SK-N-SH treated with all-trans-retinoic acid at 6 μM for 48 hours (cell line): ENCODE data around the gene IL17RA.

ENCODE experiments used
- ATAC-seq: fragments of 200-7000 bp; cut with Tn5 transposase; 3 replicates; pipeline ENCODE4 v1.9.1; 2020; ENCODE audit warnings: mild to moderate bottlenecking, moderate library complexity
- ARNTL ChIP-seq: fragments of 450-650 bp; formaldehyde crosslinking; IDR thresholded peaks from 2 replicates; pipeline ENCODE4 v1.5.0; 2020; ENCODE audit warnings: low read depth, mild to moderate bottlenecking, moderate library complexity, borderline replicate concordance
- BACH2 ChIP-seq: fragments of 250-450 bp; sonication (Bioruptor Pico); IDR thresholded peaks from 2 replicates; pipeline ENCODE4 v1.9.0; 2021; ENCODE audit warnings: mild to moderate bottlenecking, borderline replicate concordance
- CSDC2 ChIP-seq: fragments of 250-450 bp; sonication (Bioruptor Pico); IDR thresholded peaks from 2 replicates; pipeline ENCODE4 v1.5.0; 2020; ENCODE audit warnings: mild to moderate bottlenecking, moderate library complexity
- GLIS3 ChIP-seq: fragments of 250-450 bp; sonication (Bioruptor Pico); IDR thresholded peaks from 2 replicates; pipeline ENCODE4 v1.5.0; 2020; ENCODE audit warnings: mild to moderate bottlenecking, moderate library complexity
- ISL1 ChIP-seq: fragments of 250-450 bp; sonication (Bioruptor Pico); IDR thresholded peaks from 2 replicates; pipeline ENCODE4 v2.1.2; 2022; ENCODE audit warnings: mild to moderate bottlenecking, moderate library complexity
- PPARA ChIP-seq: fragments of 250-450 bp; sonication (Bioruptor Pico); IDR thresholded peaks from 2 replicates; pipeline ENCODE4 v1.5.0; 2020; ENCODE audit warnings: mild to moderate bottlenecking, borderline replicate concordance
- SNAI2 ChIP-seq: fragments of 250-450 bp; sonication (Bioruptor Pico); IDR thresholded peaks from 2 replicates; pipeline ENCODE4 v1.5.0; 2020; ENCODE audit warnings: mild to moderate bottlenecking, moderate library complexity
- TCF4 ChIP-seq: fragments of 250-450 bp; sonication (Bioruptor Pico); IDR thresholded peaks from 2 replicates; pipeline ENCODE4 v1.8.0; 2021; ENCODE audit warnings: mild to moderate bottlenecking, moderate library complexity, borderline replicate concordance
- TOX ChIP-seq: fragments of 250-450 bp; sonication (Bioruptor Pico); IDR thresholded peaks from 2 replicates; pipeline ENCODE4 v1.8.0; 2021; ENCODE audit warnings: mild to moderate bottlenecking, moderate library complexity, borderline replicate concordance
- ZC3H10 ChIP-seq: fragments of 250-450 bp; sonication (Bioruptor Pico); IDR thresholded peaks from 2 replicates; pipeline ENCODE4 v1.5.1; 2021; ENCODE audit warnings: mild to moderate bottlenecking, moderate library complexity
- ZFP3 ChIP-seq: fragments of 250-450 bp; sonication (Bioruptor Pico); IDR thresholded peaks from 2 replicates; pipeline ENCODE4 v1.5.0; 2020; ENCODE audit warnings: mild to moderate bottlenecking, moderate library complexity
- ZFP30 ChIP-seq: fragments of 450-650 bp; formaldehyde crosslinking; IDR thresholded peaks from 2 replicates; pipeline ENCODE4 v1.5.0; 2022; ENCODE audit warnings: mild to moderate bottlenecking, moderate library complexity
- ZNF565 ChIP-seq: fragments of 450-650 bp; formaldehyde crosslinking; conservative IDR thresholded peaks from 2 replicates; pipeline ENCODE4 v1.5.0; 2020; ENCODE audit warnings: low read depth, mild to moderate bottlenecking, moderate library complexity
- ZNF70 ChIP-seq: fragments of 450-650 bp; formaldehyde crosslinking; IDR thresholded peaks from 2 replicates; pipeline ENCODE4 v1.5.0; 2020; ENCODE audit warnings: mild to moderate bottlenecking, moderate library complexity
- TF ChIP-seq, protein P1 (sequence below): fragments of 250-450 bp; sonication (Bioruptor Pico); IDR thresholded peaks from 2 replicates; pipeline ENCODE4 v1.5.1; 2020; ENCODE audit warnings: low read depth, mild to moderate bottlenecking, moderate library complexity
- TF ChIP-seq, protein P2 (sequence below): fragments of 250-450 bp; sonication (Bioruptor Pico); IDR thresholded peaks from 2 replicates; pipeline ENCODE4 v1.5.0; 2020; ENCODE audit warnings: mild to moderate bottlenecking, moderate library complexity
- TF ChIP-seq, protein P3 (sequence below): fragments of 250-450 bp; sonication (Bioruptor Pico); IDR thresholded peaks from 2 replicates; pipeline ENCODE4 v1.8.0; 2021; ENCODE audit warnings: low read depth, mild to moderate bottlenecking, moderate library complexity, borderline replicate concordance
- TF ChIP-seq, protein P4 (sequence below): fragments of 250-450 bp; sonication (Bioruptor Pico); IDR thresholded peaks from 2 replicates; pipeline ENCODE4 v1.8.0; 2020; ENCODE audit warnings: mild to moderate bottlenecking, moderate library complexity, borderline replicate concordance

Gene IL17RA

DNA sequence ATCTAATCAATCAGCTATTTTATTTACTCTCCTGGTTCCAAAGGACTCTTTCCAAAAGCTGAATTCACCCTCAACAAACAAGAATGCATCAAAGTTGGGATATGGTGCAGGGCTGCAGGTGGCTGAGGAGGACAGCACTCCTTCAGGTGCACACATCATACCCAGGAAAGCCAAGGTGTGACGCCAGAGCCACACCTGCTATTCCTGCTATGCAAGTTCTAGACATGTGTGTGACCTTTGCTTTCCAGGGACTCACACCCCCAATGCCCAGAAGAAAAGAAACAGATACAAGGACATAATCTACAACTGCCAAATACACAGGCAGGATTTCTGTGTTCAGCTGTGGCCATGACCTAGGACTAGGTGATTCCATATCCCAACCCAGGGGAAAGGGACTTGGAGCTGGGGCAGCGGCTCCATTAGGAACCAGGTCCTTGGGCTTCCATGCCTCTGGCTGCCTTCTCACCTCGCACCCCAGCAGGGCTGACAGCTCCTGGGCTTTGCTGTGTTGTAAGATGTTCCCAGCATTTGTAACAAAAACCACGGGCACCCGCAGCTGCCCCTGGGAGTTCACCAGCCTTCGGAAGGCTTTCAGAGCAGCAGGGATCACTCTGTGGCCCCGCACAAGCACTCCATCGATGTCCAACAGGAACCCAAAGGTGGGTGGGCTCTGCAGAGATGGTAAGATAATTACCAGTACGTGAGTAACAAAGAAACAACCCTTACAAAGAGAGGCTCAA is 64.4 kb downstream of the IL17RA start:
- ATAC-seq, result no peak

DNA sequence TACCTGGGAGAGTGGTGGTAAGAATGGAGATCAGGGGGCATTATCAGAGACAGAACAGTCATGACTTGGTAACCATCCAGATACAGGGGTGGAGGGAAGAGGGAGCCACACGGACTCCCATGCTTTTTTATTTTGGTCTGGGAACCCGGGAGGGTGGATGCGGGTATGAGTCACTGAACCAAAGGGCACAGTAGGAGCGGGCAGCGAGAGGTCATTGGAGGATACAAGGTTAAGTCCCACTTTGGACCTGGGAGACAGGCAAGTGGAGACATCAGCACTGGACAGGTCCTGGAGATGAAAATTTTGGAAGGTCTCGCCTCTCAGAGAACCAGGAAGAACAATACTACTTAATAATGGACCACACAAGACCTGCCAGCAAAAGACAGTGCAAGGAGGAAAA is 67.5 kb downstream of the IL17RA start:
- TF ChIP-seq GLIS3 (CRISPR knock-in tag), result no peak
- TF ChIP-seq SNAI2 (CRISPR knock-in tag), result no peak
- no peak for TF ChIP-seq TCF4 (CRISPR knock-in tag)
- no peak for TF ChIP-seq BACH2 (CRISPR knock-in tag)
- TF ChIP-seq, protein P1, sequence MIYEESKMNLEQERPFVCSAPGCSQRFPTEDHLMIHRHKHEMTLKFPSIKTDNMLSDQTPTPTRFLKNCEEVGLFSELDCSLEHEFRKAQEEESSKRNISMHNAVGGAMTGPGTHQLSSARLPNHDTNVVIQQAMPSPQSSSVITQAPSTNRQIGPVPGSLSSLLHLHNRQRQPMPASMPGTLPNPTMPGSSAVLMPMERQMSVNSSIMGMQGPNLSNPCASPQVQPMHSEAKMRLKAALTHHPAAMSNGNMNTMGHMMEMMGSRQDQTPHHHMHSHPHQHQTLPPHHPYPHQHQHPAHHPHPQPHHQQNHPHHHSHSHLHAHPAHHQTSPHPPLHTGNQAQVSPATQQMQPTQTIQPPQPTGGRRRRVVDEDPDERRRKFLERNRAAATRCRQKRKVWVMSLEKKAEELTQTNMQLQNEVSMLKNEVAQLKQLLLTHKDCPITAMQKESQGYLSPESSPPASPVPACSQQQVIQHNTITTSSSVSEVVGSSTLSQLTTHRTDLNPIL (CRISPR knock-in tag), result no peak
- no peak for ATAC-seq

More for the DNA sequence above, 64.4 kb downstream of the IL17RA start:
- no peak for TF ChIP-seq PPARA (CRISPR knock-in tag)
- no peak for TF ChIP-seq ISL1 (CRISPR knock-in tag)
- no peak for TF ChIP-seq ARNTL (CRISPR knock-in tag)
- TF ChIP-seq ZFP30 (CRISPR knock-in tag), result no peak
- TF ChIP-seq, protein P2, sequence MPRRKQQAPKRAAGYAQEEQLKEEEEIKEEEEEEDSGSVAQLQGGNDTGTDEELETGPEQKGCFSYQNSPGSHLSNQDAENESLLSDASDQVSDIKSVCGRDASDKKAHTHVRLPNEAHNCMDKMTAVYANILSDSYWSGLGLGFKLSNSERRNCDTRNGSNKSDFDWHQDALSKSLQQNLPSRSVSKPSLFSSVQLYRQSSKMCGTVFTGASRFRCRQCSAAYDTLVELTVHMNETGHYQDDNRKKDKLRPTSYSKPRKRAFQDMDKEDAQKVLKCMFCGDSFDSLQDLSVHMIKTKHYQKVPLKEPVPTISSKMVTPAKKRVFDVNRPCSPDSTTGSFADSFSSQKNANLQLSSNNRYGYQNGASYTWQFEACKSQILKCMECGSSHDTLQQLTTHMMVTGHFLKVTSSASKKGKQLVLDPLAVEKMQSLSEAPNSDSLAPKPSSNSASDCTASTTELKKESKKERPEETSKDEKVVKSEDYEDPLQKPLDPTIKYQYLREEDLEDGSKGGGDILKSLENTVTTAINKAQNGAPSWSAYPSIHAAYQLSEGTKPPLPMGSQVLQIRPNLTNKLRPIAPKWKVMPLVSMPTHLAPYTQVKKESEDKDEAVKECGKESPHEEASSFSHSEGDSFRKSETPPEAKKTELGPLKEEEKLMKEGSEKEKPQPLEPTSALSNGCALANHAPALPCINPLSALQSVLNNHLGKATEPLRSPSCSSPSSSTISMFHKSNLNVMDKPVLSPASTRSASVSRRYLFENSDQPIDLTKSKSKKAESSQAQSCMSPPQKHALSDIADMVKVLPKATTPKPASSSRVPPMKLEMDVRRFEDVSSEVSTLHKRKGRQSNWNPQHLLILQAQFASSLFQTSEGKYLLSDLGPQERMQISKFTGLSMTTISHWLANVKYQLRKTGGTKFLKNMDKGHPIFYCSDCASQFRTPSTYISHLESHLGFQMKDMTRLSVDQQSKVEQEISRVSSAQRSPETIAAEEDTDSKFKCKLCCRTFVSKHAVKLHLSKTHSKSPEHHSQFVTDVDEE, result no peak
- TF ChIP-seq ZNF70, result no peak
- TF ChIP-seq ZNF565 (CRISPR knock-in tag), result no peak
- TF ChIP-seq TCF4 (CRISPR knock-in tag), result no peak
- TF ChIP-seq, protein P3, sequence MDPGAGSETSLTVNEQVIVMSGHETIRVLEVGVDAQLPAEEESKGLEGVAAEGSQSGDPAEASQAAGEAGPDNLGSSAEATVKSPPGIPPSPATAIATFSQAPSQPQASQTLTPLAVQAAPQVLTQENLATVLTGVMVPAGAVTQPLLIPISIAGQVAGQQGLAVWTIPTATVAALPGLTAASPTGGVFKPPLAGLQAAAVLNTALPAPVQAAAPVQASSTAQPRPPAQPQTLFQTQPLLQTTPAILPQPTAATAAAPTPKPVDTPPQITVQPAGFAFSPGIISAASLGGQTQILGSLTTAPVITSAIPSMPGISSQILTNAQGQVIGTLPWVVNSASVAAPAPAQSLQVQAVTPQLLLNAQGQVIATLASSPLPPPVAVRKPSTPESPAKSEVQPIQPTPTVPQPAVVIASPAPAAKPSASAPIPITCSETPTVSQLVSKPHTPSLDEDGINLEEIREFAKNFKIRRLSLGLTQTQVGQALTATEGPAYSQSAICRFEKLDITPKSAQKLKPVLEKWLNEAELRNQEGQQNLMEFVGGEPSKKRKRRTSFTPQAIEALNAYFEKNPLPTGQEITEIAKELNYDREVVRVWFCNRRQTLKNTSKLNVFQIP (CRISPR knock-in tag), result no peak
- TF ChIP-seq CSDC2, result no peak
- TF ChIP-seq BACH2 (CRISPR knock-in tag), result no peak
- no peak for TF ChIP-seq TOX (CRISPR knock-in tag)
- TF ChIP-seq, protein P4, sequence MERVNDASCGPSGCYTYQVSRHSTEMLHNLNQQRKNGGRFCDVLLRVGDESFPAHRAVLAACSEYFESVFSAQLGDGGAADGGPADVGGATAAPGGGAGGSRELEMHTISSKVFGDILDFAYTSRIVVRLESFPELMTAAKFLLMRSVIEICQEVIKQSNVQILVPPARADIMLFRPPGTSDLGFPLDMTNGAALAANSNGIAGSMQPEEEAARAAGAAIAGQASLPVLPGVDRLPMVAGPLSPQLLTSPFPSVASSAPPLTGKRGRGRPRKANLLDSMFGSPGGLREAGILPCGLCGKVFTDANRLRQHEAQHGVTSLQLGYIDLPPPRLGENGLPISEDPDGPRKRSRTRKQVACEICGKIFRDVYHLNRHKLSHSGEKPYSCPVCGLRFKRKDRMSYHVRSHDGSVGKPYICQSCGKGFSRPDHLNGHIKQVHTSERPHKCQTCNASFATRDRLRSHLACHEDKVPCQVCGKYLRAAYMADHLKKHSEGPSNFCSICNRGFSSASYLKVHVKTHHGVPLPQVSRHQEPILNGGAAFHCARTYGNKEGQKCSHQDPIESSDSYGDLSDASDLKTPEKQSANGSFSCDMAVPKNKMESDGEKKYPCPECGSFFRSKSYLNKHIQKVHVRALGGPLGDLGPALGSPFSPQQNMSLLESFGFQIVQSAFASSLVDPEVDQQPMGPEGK (CRISPR knock-in tag), result no peak

DNA sequence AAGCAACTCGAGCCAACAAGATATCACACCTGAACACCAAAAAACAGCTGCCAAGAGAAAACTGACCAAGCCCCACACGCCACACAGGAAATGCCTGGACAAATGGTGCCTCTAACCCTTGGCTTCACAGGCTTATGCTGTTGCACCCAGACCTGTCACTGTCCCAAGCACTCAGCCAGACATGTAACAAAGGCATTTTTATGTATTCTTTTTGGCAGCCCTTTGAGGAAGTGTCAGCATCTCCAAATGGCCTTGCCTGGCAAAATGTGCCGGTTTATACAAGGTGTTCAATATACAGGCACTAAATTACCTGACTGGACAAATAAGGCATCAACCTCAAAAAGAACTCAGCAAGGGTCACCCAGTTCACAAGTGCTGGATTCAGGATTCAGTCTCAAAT is 68.2 kb downstream of the IL17RA start:
- ATAC-seq, result no peak
- TF ChIP-seq ZNF565 (CRISPR knock-in tag), result no peak
- TF ChIP-seq, protein P3 (CRISPR knock-in tag), result no peak
- no peak for TF ChIP-seq GLIS3 (CRISPR knock-in tag)
- no peak for TF ChIP-seq ZFP3 (CRISPR knock-in tag)
- TF ChIP-seq, protein P4 (CRISPR knock-in tag), result no peak
- TF ChIP-seq TOX (CRISPR knock-in tag), result no peak
- TF ChIP-seq ZC3H10 (CRISPR knock-in tag), result no peak
- TF ChIP-seq, protein P1 (CRISPR knock-in tag), result no peak
- TF ChIP-seq ISL1 (CRISPR knock-in tag), result no peak
- TF ChIP-seq, protein P2, result no peak
- no peak for TF ChIP-seq CSDC2
- TF ChIP-seq SNAI2 (CRISPR knock-in tag), result no peak
- no peak for TF ChIP-seq BACH2 (CRISPR knock-in tag)
- no peak for TF ChIP-seq TCF4 (CRISPR knock-in tag)
